Hepatocyte (in vitro differentiated cells): Measurements from ENCODE around the gene GATD1. TPM values are rescaled to one million over a fixed set of nuclear protein-coding genes. Genes with fewer than 3 reads are reported as not detected.

Source experiments
- DNase-seq: peaks from one replicate; pipeline ENCODE4 v3.0.0-alpha.2; 2016; ENCODE audit warnings: low spot score
- H2AFZ ChIP-seq: fragments of 200-600 bp; sonication (generic); 2 replicates; pipeline ENCODE4 v1.6.0; 2016; ENCODE audit warnings: antibody characterized with exemption, mild to moderate bottlenecking
- H3K27ac ChIP-seq: fragments of 200-600 bp; sonication (generic); 2 replicates; pipeline ENCODE4 v1.5.1; 2016; ENCODE audit warnings: mild to moderate bottlenecking
- H3K27me3 ChIP-seq: fragments of 200-600 bp; sonication (generic); 2 replicates; pipeline ENCODE4 v1.6.1; 2016
- H3K36me3 ChIP-seq: fragments of 200-600 bp; sonication (generic); replicated peaks from 2 replicates; pipeline ENCODE4 v1.5.1; 2016; ENCODE audit warnings: low read depth; ENCODE audit not compliant: insufficient read depth
- H3K4me1 ChIP-seq: fragments of 200-600 bp; sonication (generic); 2 replicates; pipeline ENCODE4 v1.5.1; 2016; ENCODE audit warnings: mild to moderate bottlenecking, moderate library complexity; ENCODE audit not compliant: insufficient read depth
- H3K4me2 ChIP-seq: fragments of 200-600 bp; sonication (generic); 2 replicates; pipeline ENCODE4 v1.6.0; 2016
- H3K4me3 ChIP-seq: fragments of 200-600 bp; sonication (generic); 2 replicates; pipeline ENCODE4 v1.5.1; 2016; ENCODE audit warnings: mild to moderate bottlenecking
- H3K79me2 ChIP-seq: fragments of 200-600 bp; sonication (generic); 2 replicates; pipeline ENCODE4 v1.6.0; 2017; ENCODE audit warnings: mild to moderate bottlenecking
- H3K9me2 ChIP-seq: fragments of 200-600 bp; sonication (generic); replicated peaks from 2 replicates; pipeline ENCODE4 v1.6.0; 2017; ENCODE audit warnings: mild to moderate bottlenecking; ENCODE audit not compliant: insufficient read depth
- H3K9me3 ChIP-seq: fragments of 200-600 bp; sonication (generic); 2 replicates; pipeline ENCODE4 v1.5.1; 2016; ENCODE audit warnings: low read depth, mild to moderate bottlenecking
- H4K20me1 ChIP-seq: fragments of 200-600 bp; sonication (generic); 2 replicates; pipeline ENCODE4 v1.6.0; 2016; ENCODE audit warnings: mild to moderate bottlenecking; ENCODE audit not compliant: insufficient read depth, poor library complexity, severe bottlenecking
- EZH2 ChIP-seq: fragments of 200-600 bp; sonication (generic); IDR thresholded peaks from 2 replicates; pipeline ENCODE4 v1.6.1; 2016; ENCODE audit warnings: antibody characterized with exemption, mild to moderate bottlenecking, borderline replicate concordance
- EZH2phosphoT487 ChIP-seq: fragments of 200-600 bp; sonication (generic); IDR thresholded peaks from one replicate; pipeline ENCODE4 v1.6.1; 2018; ENCODE audit warnings: antibody characterized with exemption, mild to moderate bottlenecking, low read depth, moderate library complexity; ENCODE audit not compliant: unreplicated experiment, severe bottlenecking
- WGBS: methylation state at CpG from one replicate; pipeline ENCODE4 v1.1.6; 2016; ENCODE audit warnings: low lambda C conversion rate; ENCODE audit errors: missing lambda C conversion rate; 5-methylcytosine and 5-hydroxymethylcytosine counted together
- polyA plus RNA-seq: library from polyadenylated mRNA; unstranded; fragments of >200 nt; fragmentation: Nextera tagmentation; extraction: Ambion mirVana; gene quantifications from 2 replicates; pipeline ENCODE4 v1.2.1, GENCODE V29; 2016
- total RNA-seq: library from RNA; depleted of rRNA; stranded (reverse); fragments of >200 nt; gene quantifications from 2 replicates; pipeline ENCODE4 v1.2.3, GENCODE V29; 2014
- TF ChIP-seq, protein P1 (sequence below): fragments of 200-600 bp; sonication (generic); IDR thresholded peaks from 2 replicates; pipeline ENCODE4 v1.5.1; 2016; ENCODE audit warnings: antibody characterized with exemption, mild to moderate bottlenecking; ENCODE audit not compliant: poor library complexity

GATD1 gene
- total and polyA plus RNA-seq, 2 experiments from 2014 or later = 24.2 to 29.0 TPM

DNA sequence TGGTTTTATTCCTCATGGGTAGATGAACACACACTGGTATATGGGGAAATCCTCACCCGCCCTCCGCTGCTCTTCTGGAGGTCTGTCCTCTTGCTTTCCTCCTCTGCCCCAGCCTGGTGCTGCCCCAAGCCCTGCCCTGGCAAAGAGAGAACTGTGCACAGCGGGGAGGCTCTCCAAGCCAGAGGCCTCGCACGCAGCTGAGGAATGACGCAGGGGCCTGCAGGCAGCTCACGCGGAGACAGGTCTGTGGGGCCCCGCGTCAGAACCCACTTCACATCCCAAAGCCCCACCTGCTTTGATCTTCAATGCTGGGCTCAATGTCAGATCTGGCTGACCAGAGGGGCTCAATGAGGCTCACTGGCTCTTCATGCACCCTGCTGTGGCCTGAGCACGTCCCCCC lies 10.0 kb downstream of the GATD1 start:
- no peaks in the 10 kb centered on the region for H3K79me2 ChIP-seq
- peaks cover 8% of the 10 kb centered on the region for H4K20me1 ChIP-seq
- H3K27me3 ChIP-seq = no peaks in the 10 kb centered on the region
- no peak for DNase-seq
- H2AFZ ChIP-seq = no peak overlapping the region
- no peak overlapping the region for H3K4me2 ChIP-seq
- no peaks in the 10 kb centered on the region for H3K9me2 ChIP-seq
- no peak overlapping the region for H3K4me3 ChIP-seq
- H3K9me3 ChIP-seq = no peaks in the 10 kb centered on the region
- peaks cover 7% of the 10 kb centered on the region for H3K4me1 ChIP-seq
- H3K36me3 ChIP-seq = no peaks in the 10 kb centered on the region
- TF ChIP-seq EZH2phosphoT487 (no peak), EZH2 (no peak)
- TF ChIP-seq, protein P1, sequence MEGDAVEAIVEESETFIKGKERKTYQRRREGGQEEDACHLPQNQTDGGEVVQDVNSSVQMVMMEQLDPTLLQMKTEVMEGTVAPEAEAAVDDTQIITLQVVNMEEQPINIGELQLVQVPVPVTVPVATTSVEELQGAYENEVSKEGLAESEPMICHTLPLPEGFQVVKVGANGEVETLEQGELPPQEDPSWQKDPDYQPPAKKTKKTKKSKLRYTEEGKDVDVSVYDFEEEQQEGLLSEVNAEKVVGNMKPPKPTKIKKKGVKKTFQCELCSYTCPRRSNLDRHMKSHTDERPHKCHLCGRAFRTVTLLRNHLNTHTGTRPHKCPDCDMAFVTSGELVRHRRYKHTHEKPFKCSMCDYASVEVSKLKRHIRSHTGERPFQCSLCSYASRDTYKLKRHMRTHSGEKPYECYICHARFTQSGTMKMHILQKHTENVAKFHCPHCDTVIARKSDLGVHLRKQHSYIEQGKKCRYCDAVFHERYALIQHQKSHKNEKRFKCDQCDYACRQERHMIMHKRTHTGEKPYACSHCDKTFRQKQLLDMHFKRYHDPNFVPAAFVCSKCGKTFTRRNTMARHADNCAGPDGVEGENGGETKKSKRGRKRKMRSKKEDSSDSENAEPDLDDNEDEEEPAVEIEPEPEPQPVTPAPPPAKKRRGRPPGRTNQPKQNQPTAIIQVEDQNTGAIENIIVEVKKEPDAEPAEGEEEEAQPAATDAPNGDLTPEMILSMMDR = no peak
- WGBS = 95% methylated on average over 11 of the region's 11 CpGs
- H3K27ac ChIP-seq = no peak overlapping the region

DNA sequence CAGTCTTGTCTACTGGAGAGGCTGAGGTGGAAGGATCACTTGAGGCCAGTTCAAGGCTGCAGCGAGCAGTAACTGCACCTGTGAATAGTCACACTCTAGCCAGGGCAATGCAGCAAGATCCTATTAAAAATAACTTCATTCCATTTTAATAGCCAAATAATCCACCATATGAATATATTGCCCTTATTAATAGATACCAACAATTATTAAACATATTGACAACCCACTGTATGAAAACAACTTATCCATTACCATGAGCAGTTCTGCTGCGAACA lies 10.4 kb downstream of the GATD1 start:
- no peak for TF ChIP-seq EZH2
- TF ChIP-seq EZH2phosphoT487 = no peak
- TF ChIP-seq, protein P1 = no peak
- Histone ChIP-seq H3K79me2 (no peaks in the 10 kb centered on the region), H3K4me1 (peaks cover 8% of the 10 kb centered on the region), H4K20me1 (peaks cover 8% of the 10 kb centered on the region), H3K27ac (no peak overlapping the region), H3K27me3 (no peaks in the 10 kb centered on the region), H3K9me2 (no peaks in the 10 kb centered on the region), H3K9me3 (no peaks in the 10 kb centered on the region), H3K4me3 (no peak overlapping the region), H2AFZ (no peak overlapping the region), H3K4me2 (no peak overlapping the region), H3K36me3 (no peaks in the 10 kb centered on the region)
- WGBS = 94% methylated on average over 2 of the region's 2 CpGs
- DNase-seq = no peak

DNA sequence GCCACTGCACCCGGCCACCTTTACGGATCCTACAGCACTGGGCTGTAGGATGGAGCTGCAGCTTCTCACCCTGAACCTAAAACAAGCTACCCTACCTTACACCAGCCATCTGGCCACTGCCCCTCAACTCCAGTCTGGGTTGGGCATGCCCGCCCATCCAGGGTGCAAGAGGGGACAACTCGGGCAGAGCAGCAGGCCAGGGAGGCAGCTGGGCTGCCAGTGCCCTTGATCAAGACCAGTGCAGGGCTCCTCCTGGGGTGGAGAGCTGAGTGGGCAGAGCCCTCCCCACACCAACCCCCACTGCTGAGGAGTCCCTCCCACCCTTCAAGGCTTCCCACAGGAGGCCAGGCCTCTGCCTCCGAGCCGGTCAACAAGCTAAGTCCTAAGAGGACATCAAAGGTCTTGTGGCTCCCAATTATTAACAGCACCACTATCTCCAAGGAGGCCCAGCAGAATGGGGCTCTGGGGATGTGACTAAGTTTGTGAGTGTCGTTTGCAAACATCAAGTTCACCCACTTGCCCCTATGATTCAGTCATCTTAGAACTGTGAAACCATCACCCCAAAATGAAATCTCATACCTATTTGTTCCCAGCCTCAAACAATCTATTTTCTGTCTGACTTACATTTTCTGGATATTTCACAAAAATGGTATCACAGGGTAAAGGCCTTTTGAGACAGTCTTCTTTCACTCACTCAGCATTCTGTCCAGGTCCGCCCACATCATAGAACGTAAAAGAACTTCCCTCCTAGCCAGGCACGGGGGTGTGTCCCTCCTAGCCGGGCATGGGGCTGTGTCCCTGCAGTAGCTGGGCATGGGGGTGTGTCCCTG lies 11.0 kb downstream of the GATD1 start:
- Histone ChIP-seq H3K9me3 (no peaks in the 10 kb centered on the region), H3K36me3 (no peaks in the 10 kb centered on the region), H3K79me2 (no peaks in the 10 kb centered on the region), H4K20me1 (peaks cover 3% of the 10 kb centered on the region), H3K4me2 (no peak overlapping the region), H2AFZ (no peak overlapping the region), H3K27me3 (no peaks in the 10 kb centered on the region), H3K4me3 (no peak overlapping the region), H3K9me2 (no peaks in the 10 kb centered on the region), H3K27ac (no peak overlapping the region), H3K4me1 (peaks cover 8% of the 10 kb centered on the region)
- WGBS = 88% methylated on average over 11 of the region's 11 CpGs
- no peak for DNase-seq
- TF ChIP-seq EZH2 (no peak), EZH2phosphoT487 (no peak)
- TF ChIP-seq, protein P1 = no peak

DNA sequence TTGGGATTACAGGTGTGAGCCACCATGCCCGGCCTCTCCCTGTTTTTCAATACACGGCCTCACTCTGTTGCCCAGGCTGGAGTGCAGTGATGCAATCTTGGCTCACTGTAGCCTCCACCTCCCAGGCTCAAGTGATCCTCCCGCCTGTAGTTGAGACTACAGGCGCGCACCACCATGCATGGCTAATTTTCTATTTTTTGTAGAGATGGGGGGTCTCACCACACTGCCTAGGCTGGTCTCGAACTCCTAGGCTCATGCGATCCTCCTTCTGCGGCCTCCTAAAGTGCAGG lies 11.5 kb downstream of the GATD1 start:
- H3K4me3 ChIP-seq = no peak overlapping the region
- H3K9me2 ChIP-seq = no peaks in the 10 kb centered on the region
- WGBS = 98% methylated on average over 8 of the region's 8 CpGs
- no peak overlapping the region for H3K4me2 ChIP-seq
- H3K27ac ChIP-seq = no peak overlapping the region
- no peak for DNase-seq
- peaks cover 8% of the 10 kb centered on the region for H3K4me1 ChIP-seq
- H3K36me3 ChIP-seq = no peaks in the 10 kb centered on the region
- no peak overlapping the region for H2AFZ ChIP-seq
- no peaks in the 10 kb centered on the region for H3K9me3 ChIP-seq
- H4K20me1 ChIP-seq = peaks cover 3% of the 10 kb centered on the region
- H3K27me3 ChIP-seq = no peaks in the 10 kb centered on the region
- no peaks in the 10 kb centered on the region for H3K79me2 ChIP-seq
- TF ChIP-seq, protein P1 = no peak
- TF ChIP-seq EZH2phosphoT487 = no peak
- TF ChIP-seq EZH2 = no peak
